H1 (cell line): ENCODE measurements around the gene COTL1. TPM values are rescaled to one million over a fixed set of nuclear protein-coding genes. Genes with fewer than 3 reads are reported as not detected.

Experiments
- CTCF ChIA-PET: fragments of 300-600 bp; sonication (Branson Sonifier 250); formaldehyde crosslinking; loops from one replicate; lab custom pipeline; 2021; ENCODE audit not compliant: partially characterized antibody; lab: Charles Lee
- POLR2A ChIA-PET: fragments of 300-600 bp; sonication (Branson Sonifier 250); formaldehyde crosslinking; loops from one replicate; lab custom pipeline; 2021; ENCODE audit warnings: inconsistent platforms; ENCODE audit not compliant: partially characterized antibody; lab: Charles Lee
- DNase-seq, 2 experiments: peaks; one replicate each; pipeline versions ENCODE4 v3.0.0 to v3.0.0-alpha.2; 2010 to 2022; ENCODE audit warnings: low spot score in 2 of 2, low read depth in 1 of 2, mixed read lengths in 1 of 2
- FAIRE-seq: peaks from 2 replicates; lab custom pipeline; 2011; peaks lifted over from hg19 to GRCh38; lab: Jason Lieb, UNC
- H2AFZ ChIP-seq: 2 replicates; pipeline ENCODE4 v1.8.1; 2012; ENCODE audit warnings: low read length, inconsistent platforms
- H2AK5ac ChIP-seq: 2 replicates; pipeline ENCODE4 v1.6.1; 2013; ENCODE audit warnings: low read depth, low read length
- H2BK120ac ChIP-seq: replicated peaks from 2 replicates; pipeline ENCODE3; 2013; ENCODE audit warnings: low read depth, low read length, inconsistent platforms
- H2BK12ac ChIP-seq: 2 replicates; pipeline ENCODE4 v1.6.1; 2013; ENCODE audit warnings: low read depth, low read length
- H2BK15ac ChIP-seq: 2 replicates; pipeline ENCODE4 v1.6.1; 2013; ENCODE audit warnings: low read length
- H2BK20ac ChIP-seq: 2 replicates; pipeline ENCODE4 v1.6.1; 2013; ENCODE audit warnings: low read length
- H2BK5ac ChIP-seq: 2 replicates; pipeline ENCODE4 v1.6.1; 2013; ENCODE audit warnings: low read depth, low read length
- H3K14ac ChIP-seq: 2 replicates; pipeline ENCODE4 v1.6.1; 2013; ENCODE audit warnings: inconsistent platforms; ENCODE audit not compliant: insufficient read length
- H3K18ac ChIP-seq: 2 replicates; pipeline ENCODE4 v1.6.1; 2013; ENCODE audit warnings: low read length; ENCODE audit errors: extremely low read depth
- H3K23ac ChIP-seq: 2 replicates; pipeline ENCODE4 v1.6.1; 2013; ENCODE audit warnings: inconsistent platforms; ENCODE audit not compliant: insufficient read length
- H3K23me2 ChIP-seq: 2 replicates; pipeline ENCODE4 v1.6.1; 2013; ENCODE audit warnings: low read depth, low read length
- H3K27ac ChIP-seq: 2 replicates; pipeline ENCODE4 v1.6.1; 2011; ENCODE audit warnings: low read depth, low read length, inconsistent platforms
- H3K27me3 ChIP-seq, 4 experiments: replicated peaks in 1 of 4; 1 replicate in 1 of 4; 2 replicates in 3 of 4; pipeline versions ENCODE4 v1.6.1 to v1.8.1; 2011 to 2013; ENCODE audit warnings: low read length in 3 of 4, mild to moderate bottlenecking in 3 of 4, inconsistent platforms in 2 of 4, mixed read lengths in 2 of 4, moderate library complexity in 1 of 4; ENCODE audit not compliant: control insufficient read depth in 3 of 4, insufficient read depth in 3 of 4; ENCODE audit errors: extremely low read depth in 1 of 4
- H3K36me3 ChIP-seq, 4 experiments: 2 replicates each; pipeline versions ENCODE4 v1.6.1 to v1.8.1; 2011 to 2013; ENCODE audit warnings: mild to moderate bottlenecking in 4 of 4, low read length in 3 of 4, moderate library complexity in 2 of 4, control low read depth in 1 of 4, inconsistent platforms in 1 of 4; ENCODE audit not compliant: insufficient read depth in 4 of 4, control insufficient read depth in 2 of 4
- H3K4ac ChIP-seq: replicated peaks from 2 replicates; pipeline ENCODE3; 2013; ENCODE audit warnings: low read length, low read depth, mixed read lengths, inconsistent platforms; ENCODE audit not compliant: insufficient read length
- H3K4me1 ChIP-seq, 4 experiments: replicated peaks in 1 of 4; 1 replicate in 1 of 4; 2 replicates in 3 of 4; pipeline versions ENCODE4 v1.6.1 to v1.8.1; 2011 to 2013; ENCODE audit warnings: low read length in 3 of 4, inconsistent platforms in 2 of 4, mixed read lengths in 1 of 4; ENCODE audit not compliant: insufficient read depth in 4 of 4, control insufficient read depth in 3 of 4
- H3K4me2 ChIP-seq, 2 experiments: 2 replicates each; pipeline versions ENCODE4 v1.6.1 to v1.8.1; 2011 to 2013; ENCODE audit warnings: low read depth in 2 of 2, low read length in 2 of 2, control low read depth in 1 of 2, inconsistent platforms in 1 of 2, mild to moderate bottlenecking in 1 of 2; ENCODE audit not compliant: insufficient read depth in 1 of 2
- H3K4me3 ChIP-seq, 4 experiments: fragments of 200-600, 300-600 bp in 1 of 4; sonication (generic), shearing (Covaris generic), sonication (Bioruptor Twin) in 1 of 4; 2 replicates each; pipeline versions ENCODE4 v1.5.1 to v1.8.1; 2011 to 2016; ENCODE audit warnings: low read length in 4 of 4, low read depth in 3 of 4, control low read depth in 2 of 4, inconsistent platforms in 2 of 4, mild to moderate bottlenecking in 2 of 4, mixed read lengths in 1 of 4, moderate library complexity in 1 of 4; ENCODE audit not compliant: insufficient read depth in 2 of 4; ENCODE audit errors: extremely low read depth in 1 of 4
- H3K56ac ChIP-seq: replicated peaks from 2 replicates; pipeline ENCODE3; 2013; ENCODE audit warnings: low read depth, mild to moderate bottlenecking, mixed read lengths, low read length, inconsistent platforms; ENCODE audit not compliant: insufficient read length
- H3K79me1 ChIP-seq: 2 replicates; pipeline ENCODE4 v1.6.1; 2013; ENCODE audit warnings: low read depth, low read length, control low read depth
- H3K79me2 ChIP-seq, 2 experiments: 2 replicates each; pipeline versions ENCODE4 v1.6.1 to v1.8.1; 2012 to 2013; ENCODE audit warnings: low read length in 2 of 2, mild to moderate bottlenecking in 2 of 2, inconsistent platforms in 1 of 2; ENCODE audit not compliant: insufficient read depth in 2 of 2, control insufficient read depth in 1 of 2
- H3K9ac ChIP-seq, 4 experiments: replicated peaks in 1 of 4; 1 replicate in 1 of 4; 2 replicates in 3 of 4; pipeline versions ENCODE4 v1.6.1 to v1.8.1; 2011 to 2013; ENCODE audit warnings: low read depth in 3 of 4, low read length in 3 of 4, control low read depth in 2 of 4, mild to moderate bottlenecking in 2 of 4, moderate library complexity in 2 of 4, inconsistent platforms in 1 of 4; ENCODE audit errors: extremely low read depth in 1 of 4
- H3K9me3 ChIP-seq, 2 experiments: 2 replicates each; pipeline versions ENCODE4 v1.6.1 to v1.8.1; 2012 to 2013; ENCODE audit warnings: mild to moderate bottlenecking in 2 of 2, moderate library complexity in 2 of 2, control low read depth in 1 of 2, inconsistent platforms in 1 of 2, low read depth in 1 of 2, low read length in 1 of 2, mixed read lengths in 1 of 2; ENCODE audit not compliant: insufficient read depth in 2 of 2
- H4K20me1 ChIP-seq, 2 experiments: replicated peaks in 1 of 2; 2 replicates each; pipeline versions ENCODE3 to v1.8.1; 2011 to 2013; ENCODE audit warnings: inconsistent platforms in 2 of 2, low read length in 2 of 2, mild to moderate bottlenecking in 1 of 2; ENCODE audit not compliant: insufficient read depth in 2 of 2, control insufficient read depth in 1 of 2
- H4K5ac ChIP-seq: 2 replicates; pipeline ENCODE4 v1.6.1; 2013; ENCODE audit warnings: low read length, low read depth, mixed read lengths, inconsistent platforms; ENCODE audit not compliant: insufficient read length
- H4K8ac ChIP-seq: 2 replicates; pipeline ENCODE4 v1.8.0; 2013; ENCODE audit warnings: mild to moderate bottlenecking, moderate library complexity, low read length, inconsistent platforms; ENCODE audit not compliant: insufficient read depth; ENCODE audit errors: extremely low read depth
- H4K91ac ChIP-seq: replicated peaks from 2 replicates; pipeline ENCODE3; 2013; ENCODE audit warnings: low read length, mixed read lengths, inconsistent platforms; ENCODE audit not compliant: insufficient read length
- CREB1 ChIP-seq: IDR thresholded peaks from 2 replicates; pipeline ENCODE4 v1.6.1; 2012; ENCODE audit warnings: inconsistent platforms
- E2F6 ChIP-seq: IDR thresholded peaks from 2 replicates; pipeline ENCODE4 v1.6.1; 2012; ENCODE audit warnings: inconsistent platforms
- KDM1A ChIP-seq: fragments of 200-600, 300-600 bp; sonication (generic); IDR thresholded peaks from 2 replicates; pipeline ENCODE4 v1.7.1; 2016; ENCODE audit warnings: mild to moderate bottlenecking, low read length, borderline replicate concordance
- SIRT6 ChIP-seq: IDR thresholded peaks from one replicate; pipeline ENCODE4 v1.7.1; 2012; ENCODE audit warnings: low read length, inconsistent platforms
- WGBS, 2 experiments: shearing (Covaris generic) in 1 of 2; methylation state at CpG; one replicate each; pipeline versions ENCODE4 v1.1.6 to v1.1.7; 2013 to 2015; ENCODE audit warnings: low lambda C conversion rate in 2 of 2, mixed read lengths in 2 of 2, inconsistent platforms in 1 of 2, low coverage in 1 of 2, missing lambda C conversion rate in 1 of 2; ENCODE audit not compliant: insufficient replicate concordance in 2 of 2, insufficient coverage in 1 of 2, insufficient read length in 1 of 2; ENCODE audit errors: extremely low coverage in 1 of 2, missing lambda C conversion rate in 1 of 2; 5-methylcytosine and 5-hydroxymethylcytosine counted together
- polyA plus RNA-seq, 7 experiments: library from polyadenylated mRNA; depleted of rRNA in 3 of 7; stranded (reverse) in 5 of 7; unstranded in 2 of 7; fragments of >200 nt in 5 of 7; fragments of 200-250 nt in 2 of 7; gene quantifications; 1 replicate in 5 of 7; 2 replicates in 1 of 7; 4 replicates in 1 of 7; pipeline versions ENCODE4 v1.2.1 to v1.2.3, GENCODE V29; 2011 to 2013; ENCODE audit warnings: missing spikeins in 2 of 7, mixed read lengths in 2 of 7
- total RNA-seq: library from RNA; stranded (reverse); fragmentation: NEBNext Ultra II Directional; extraction: Animal tissue kit (Norgen Biotek cat#: 25700); gene quantifications from 2 replicates; pipeline ENCODE4 v1.2.1, GENCODE V29; 2021

Gene COTL1
- total and polyA plus RNA-seq, 2 of the 8 experiments (the other 6 are each of a cell fraction or from before 2014, with no cell fraction given), result 59.2 to 183 TPM

GRCh38 chr16:84529607-84530006 is 88.3 kb downstream of the COTL1 start:
- Histone ChIP-seq H3K23ac (no peak overlapping the region), H4K91ac (no peak overlapping the region), H3K4me1 (peaks cover 7 to 25% (median 14%) of the 10 kb centered on the region in 4 experiments), H2AK5ac (no peak overlapping the region), H3K27ac (no peak overlapping the region), H4K20me1 (no peaks in the 10 kb centered on the region), H4K5ac (no peak overlapping the region), H3K36me3 (no peaks in the 10 kb centered on the region), H3K56ac (no peak overlapping the region), H3K23me2 (no peaks in the 10 kb centered on the region), H2AFZ (no peak overlapping the region), H3K79me1 (no peaks in the 10 kb centered on the region), H2BK5ac (no peak overlapping the region), H3K4me3 (no peak overlapping the region), H3K4ac (no peak overlapping the region), H3K9ac (no peak overlapping the region), H4K8ac (no peak overlapping the region), H2BK20ac (no peak overlapping the region), H3K18ac (no peak overlapping the region), H3K27me3 (no peaks in the 10 kb centered on the region; a peak in 1 of 7 replicates), H2BK15ac (no peak overlapping the region), H3K79me2 (no peaks in the 10 kb centered on the region), H3K9me3 (peaks cover 7 to 10% of the 10 kb centered on the region in 2 experiments; a peak in 3 of 4 replicates), H2BK12ac (no peak overlapping the region), H3K14ac (no peak overlapping the region), H2BK120ac (no peak overlapping the region), H3K4me2 (no peak overlapping the region)
- FAIRE-seq (no peak), DNase-seq (no peak)
- ChIA-PET POLR2A (interaction anchor here (0.9 to 1.3 kb wide), 3 partner anchors 10 to 32 kb away, joined by 3 to 4 read pairs (median 3); no protein-coding TSS in a partner anchor), CTCF (interaction anchor here (0.7 to 4.0 kb wide), 9 partner anchors 8 to 217 kb away, joined by 3 to 34 read pairs (median 4); no protein-coding TSS in a partner anchor)
- WGBS, 2 experiments, result 97% methylated on average over 3 of the region's 3 CpGs; no CpG with 5 or more reads in 1 of the 2 experiments
- TF ChIP-seq CREB1, result no peak
- TF ChIP-seq E2F6, result no peak
- TF ChIP-seq SIRT6, result no peak
- peak; percentile 67; the same call in 1 of the 2 replicates for TF ChIP-seq KDM1A
- TF ChIP-seq, all 59 proteins: peak for 1
